HG03520 (cell line): ENCODE measurements around the gene VRK2.
A peak's percentile ranks its signal among the peaks of the same experiment; 100 is the strongest.

Experiments
- ATAC-seq: cut with Tn5 transposase; IDR thresholded peaks from one replicate; pipeline ENCODE4 v1.9.1; 2021; ENCODE audit warnings: mild to moderate bottlenecking, moderate library complexity; ENCODE audit not compliant: unreplicated experiment

VRK2 gene

DNA sequence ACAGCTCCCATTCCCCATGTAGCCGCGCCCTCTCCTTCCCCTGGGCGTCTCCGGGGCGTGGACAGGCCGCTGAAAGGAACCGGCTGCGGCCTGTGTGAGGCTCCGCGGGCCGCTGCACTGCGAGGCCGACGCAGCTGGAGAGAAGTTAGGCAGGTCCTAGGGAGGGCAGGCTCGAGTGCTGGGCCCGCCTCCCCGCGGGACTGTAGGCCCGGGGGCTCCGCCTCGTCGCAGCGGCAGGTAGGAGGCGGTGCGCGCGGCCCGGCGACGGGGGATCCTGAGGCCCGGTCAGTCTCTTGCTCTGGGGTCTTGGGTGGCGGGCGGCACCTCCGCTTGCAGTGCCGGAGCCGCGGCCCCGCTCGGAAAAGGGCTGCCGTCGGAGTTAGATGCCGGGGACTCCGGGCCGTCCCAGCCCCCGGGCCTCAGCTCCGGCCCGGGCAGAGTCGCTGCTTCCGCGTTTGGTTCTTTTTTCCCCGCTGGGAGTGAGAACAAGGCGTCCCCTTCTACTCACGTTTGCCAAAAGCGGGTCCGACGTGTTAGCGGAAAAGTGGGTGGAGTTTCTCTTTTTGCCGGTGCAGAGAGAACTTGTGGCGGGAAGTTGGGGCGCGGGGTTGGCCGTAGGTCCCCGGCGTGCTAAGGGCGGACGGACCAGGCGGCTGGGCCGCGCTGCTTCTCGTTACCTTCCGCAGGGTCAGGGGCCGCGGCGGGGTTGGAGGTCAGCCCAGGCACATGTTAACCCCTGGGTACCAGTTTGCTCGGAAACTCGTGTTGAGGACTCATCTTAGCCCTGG lies at the start of gene VRK2:
Gene VRK2, plus strand, starts transcription at position 222 of the 788 bp plus-strand sequence. CDS start 2,026 bp downstream, outside the sequence.
- peak; percentile 87 for ATAC-seq

DNA sequence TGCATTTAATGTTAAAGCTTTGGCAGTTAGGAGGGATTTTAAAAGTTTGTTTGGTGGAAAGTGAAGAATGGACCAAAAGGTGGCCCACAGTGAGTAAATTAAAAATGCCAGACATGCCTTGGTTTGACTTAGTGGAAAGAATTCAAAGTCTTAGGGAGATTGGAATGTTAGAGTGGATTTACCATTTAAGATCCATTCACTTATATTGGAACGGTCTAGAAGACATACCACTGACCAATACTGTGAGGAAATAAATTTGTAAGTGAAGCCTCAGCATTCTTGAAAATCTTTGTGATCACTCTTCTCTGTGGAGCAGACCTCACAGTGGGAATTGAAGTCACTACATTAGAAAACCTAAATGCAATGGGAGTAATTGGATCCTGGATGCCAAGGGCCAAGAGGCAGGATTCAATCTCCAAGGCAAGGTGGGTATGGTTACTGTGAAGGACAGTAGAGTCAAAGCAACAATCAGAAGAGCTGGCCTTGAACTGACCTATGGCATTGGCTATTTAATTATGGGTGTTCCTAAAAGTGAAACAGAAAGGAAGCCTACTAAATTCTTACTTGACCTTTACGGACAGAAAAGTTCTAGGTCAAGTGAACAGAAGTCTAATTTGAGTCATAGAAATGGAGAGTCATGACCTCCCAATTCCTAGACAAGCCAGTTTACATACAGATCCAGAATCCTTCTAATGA lies 40.2 kb upstream of the VRK2 start:
- ATAC-seq: peak; percentile 71

DNA sequence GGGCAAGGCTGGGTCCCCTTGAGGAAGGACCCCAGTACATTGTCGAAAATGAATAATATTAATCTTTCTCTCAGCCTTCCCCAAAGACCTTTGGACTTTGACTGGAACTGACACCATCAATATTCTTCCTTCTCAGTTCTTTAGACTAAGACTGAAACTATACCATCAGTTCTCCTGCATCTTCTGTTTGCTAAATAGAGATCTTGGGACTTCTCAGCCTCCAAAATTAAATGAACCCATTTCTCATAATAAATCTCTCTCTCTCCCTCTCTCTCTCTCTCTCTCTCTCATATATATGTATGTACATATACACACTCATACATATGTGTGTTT lies 39.7 kb upstream of the VRK2 start:
- ATAC-seq: peak; percentile 33

GRCh38 chr2:58010599-58010998 lies 36.0 kb upstream of the VRK2 start:
- ATAC-seq: no peak

- ATAC-seq: peak; percentile 75
Measured at GRCh38 chr2:58019229-58019628, 27.4 kb upstream of the VRK2 start.

DNA sequence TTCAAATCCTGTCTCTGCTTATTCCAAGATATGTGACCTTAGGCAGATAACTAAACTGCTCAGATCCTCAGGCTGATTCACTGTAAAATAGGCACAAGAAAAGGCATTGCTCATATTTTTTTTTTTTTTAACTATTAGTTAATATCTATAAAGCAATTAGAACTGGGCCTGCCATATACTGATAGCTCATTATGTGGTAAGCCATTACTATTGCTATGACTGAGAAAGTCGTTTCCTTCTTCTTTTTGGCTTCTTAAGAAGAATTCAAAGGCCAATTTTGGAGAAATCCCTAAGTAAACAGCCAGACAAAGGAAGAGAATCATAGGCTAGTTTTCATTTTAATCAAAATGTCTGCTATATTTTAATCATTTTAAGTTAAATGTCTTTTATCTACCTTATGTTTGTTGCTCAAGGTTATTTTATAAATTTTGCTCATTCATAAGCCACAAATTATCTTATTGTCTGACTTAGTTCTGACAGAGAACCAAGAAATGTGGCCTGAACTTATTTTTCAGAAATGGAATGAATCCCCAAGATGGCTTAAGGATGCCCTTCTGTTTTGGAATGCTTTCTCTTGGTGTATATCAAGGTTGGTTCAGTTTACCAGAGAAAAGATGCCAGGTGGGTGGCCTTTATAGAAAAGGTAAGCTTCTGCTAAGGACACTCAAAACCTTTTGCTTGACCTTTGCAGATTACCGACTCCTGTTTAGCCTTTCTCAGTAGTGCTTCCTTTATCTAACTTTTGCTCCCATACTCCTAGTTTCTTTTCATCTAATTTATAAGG lies 21.3 kb upstream of the VRK2 start:
- no peak for ATAC-seq

- ATAC-seq: no peak
Measured at GRCh38 chr2:58027029-58027428, 19.6 kb upstream of the VRK2 start.

DNA sequence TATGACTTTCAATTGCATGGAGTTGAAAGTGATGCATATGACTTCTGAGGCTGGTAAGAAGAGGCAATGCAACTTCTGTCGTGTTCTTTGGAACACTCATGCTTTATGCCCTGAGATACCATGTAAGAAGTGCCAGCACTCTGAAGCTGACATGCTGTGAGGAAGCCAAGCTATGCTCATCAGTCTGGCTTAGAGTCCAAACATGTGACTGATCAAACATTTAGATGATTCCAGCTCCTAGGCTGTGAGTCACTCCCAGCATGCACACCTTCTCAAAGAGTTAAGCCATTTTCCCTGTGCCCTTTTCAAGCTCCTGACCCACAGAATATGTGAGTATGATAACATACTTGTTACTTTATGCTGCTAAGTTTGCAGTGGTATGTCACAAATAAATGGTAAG lies 15.8 kb upstream of the VRK2 start:
- ATAC-seq: no peak

DNA sequence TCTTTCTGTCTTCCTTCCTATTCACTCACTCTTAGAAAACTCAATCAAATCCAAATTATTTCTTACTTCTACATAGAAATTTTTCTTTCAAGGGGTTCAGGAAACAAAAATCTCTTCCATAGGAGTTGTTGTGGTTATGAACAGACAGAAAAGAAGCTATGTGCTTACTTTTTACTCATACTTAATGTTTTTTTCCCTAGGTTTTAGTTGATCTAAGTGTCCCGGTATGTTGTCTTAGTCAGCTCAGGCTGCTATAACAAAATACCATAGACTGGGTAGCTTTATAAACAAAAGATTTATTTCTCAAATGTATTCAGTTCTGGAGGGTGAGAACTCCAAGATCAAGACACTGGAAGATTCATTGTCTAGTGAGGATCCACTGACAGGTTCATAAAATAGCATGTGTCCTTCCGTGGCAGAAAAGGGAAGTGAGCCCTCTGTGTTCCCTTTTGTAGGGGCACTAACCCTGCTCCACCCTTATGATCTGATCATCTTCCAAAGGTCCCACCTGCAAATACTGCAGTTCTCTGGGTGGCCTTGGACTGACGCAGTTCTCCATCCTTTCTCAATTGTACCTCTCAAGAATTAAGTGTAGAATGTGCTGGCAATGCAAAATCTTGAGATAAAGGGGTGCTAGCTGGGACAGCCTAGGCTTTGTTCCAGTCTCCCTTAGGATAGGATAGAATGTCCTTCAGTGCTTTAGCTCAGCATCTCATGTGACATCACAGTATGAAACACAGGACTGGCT lies 14.4 kb upstream of the VRK2 start:
- ATAC-seq: peak; percentile 72

DNA sequence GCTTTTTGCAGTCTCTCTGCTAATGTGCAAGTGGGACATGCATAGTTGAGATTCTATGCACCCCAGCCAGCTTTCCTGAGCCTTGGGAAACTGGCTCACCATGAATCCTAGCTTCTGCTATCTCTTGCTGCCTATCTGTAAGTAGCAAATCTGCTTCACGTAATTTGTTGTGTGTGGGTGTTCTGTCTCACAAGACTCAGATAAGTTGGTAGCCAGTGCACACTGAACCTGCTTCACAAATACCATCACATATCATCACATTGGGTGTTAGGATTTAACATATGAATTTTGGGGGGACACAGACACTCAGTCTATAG lies 13.9 kb upstream of the VRK2 start:
- ATAC-seq: peak; percentile 11

DNA sequence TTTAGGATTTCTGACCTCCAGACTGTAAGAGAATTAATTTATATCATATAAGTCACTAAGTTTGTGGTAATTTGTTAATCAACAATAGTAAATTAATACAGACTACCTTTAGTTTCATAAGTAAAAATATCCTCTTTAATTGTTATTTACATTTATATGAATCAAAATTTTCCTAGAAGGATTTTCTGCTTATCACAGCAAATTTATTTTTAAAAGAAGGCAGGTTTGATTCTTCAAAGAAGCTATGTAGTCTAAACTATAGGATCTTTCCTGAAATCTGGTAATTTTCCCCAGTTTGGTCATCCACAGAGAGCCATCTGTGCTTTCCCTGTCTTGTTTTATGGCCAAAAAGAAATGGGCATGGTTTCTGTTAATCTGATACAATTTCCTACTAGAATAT lies 13.1 kb upstream of the VRK2 start:
- ATAC-seq: no peak

GRCh38 chr2:58035352-58035751 lies 11.3 kb upstream of the VRK2 start:
- ATAC-seq: peak; percentile 57

GRCh38 chr2:58039170-58039611 lies 7.4 kb upstream of the VRK2 start:
- peak; percentile 86 for ATAC-seq

DNA sequence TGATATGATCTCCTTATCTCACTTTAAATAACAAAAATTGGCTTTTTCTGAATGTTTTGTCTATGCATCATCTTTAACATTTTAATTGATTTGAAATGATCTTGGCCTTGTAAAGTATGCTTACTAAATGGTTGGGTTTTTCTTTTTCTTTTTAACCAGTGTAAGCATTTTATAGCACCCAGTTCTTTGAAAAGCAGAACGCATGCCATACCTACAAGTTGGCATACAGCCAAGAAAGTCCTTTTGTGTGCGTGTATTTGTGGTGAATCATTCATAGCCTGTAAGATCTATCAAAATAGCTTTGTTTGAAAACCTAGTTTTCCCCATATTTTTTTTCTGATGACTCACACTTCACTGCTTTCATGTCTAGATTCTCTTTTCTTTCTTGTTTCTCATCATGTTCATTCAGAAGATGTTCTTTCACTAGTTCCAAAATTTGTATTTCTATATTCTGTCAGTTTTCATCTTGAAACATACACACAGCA lies 4.1 kb upstream of the VRK2 start:
- ATAC-seq: no peak

DNA sequence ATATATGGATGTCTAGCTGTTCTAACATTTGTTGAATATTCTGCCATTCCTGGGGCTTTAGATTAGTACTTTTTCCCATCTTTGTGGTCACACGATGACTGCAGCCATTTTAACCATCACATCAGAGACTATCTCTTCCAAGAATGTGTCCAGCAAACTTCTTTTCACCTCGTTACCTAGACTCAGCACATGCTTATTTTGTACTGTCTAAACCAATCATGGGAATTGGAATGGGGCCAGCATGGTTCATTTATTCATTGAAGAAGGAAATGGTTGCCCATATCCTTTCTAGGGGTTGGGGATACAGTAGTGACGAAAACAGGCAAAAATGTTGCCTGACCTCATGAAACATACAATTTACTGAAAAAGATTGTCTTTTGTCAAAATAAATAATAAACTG lies 2.5 kb upstream of the VRK2 start:
- ATAC-seq: no peak

GRCh38 chr2:58045580-58046334 lies 849 bp upstream of the VRK2 start:
- ATAC-seq: no peak

DNA sequence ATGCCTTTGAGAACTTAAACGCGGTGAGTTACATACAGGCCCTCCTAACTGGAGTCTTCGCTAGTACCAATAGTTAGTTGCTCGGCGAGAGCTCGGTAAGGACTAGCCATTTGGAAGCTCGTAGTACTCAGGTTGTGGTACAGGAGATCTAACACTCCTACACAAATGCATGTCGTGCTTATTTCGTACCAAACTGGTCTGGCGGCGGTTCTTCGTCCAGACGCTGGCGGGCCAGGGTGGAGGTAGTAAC lies 346 bp upstream of the VRK2 start:
- ATAC-seq: no peak

DNA sequence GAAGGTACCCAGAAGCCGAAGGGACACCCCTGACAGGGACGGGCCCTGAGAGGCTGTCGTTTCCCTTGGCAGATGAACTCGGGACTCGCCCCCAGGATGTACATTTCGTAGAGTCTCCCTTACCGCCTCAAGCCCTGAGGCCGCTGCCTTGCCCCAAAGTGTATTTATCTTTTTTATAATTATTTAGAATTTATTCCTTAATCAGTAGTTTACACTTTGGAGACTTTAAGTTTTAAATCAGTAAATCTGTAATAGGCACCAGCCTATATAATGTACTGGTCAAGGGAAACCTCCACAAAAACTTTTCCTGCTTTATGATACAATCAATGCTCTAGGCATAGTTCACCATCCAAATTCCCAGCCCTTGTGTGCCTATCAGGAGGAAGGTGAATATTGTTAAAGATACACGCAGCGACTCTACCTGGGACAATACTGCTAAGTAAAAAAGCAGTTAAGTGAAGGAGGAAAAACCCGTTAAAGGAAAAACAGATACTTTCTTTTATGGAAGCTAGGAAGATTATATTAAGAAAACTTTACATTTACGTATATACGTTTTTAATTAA lies 848 bp downstream of the VRK2 start:
- ATAC-seq: peak; percentile 31

DNA sequence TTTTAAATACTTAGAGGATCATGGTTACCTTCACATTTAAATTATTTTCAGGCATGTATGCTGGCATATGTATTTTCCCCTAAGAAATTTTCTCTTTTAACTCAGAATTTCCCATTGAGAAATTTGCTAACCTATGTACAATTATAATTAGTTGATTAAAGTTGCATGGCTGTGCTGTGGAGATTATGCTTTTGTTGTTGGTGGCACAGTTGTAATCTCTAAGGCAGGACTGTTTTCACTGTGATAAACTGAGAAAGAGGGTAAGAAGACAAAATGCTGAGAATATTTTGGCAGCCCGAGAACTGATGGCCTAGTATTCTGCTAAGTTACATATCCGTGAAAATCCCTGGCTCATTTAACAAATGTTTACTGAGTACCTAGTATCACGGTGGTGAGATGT lies 1.4 kb downstream of the VRK2 start:
- ATAC-seq: no peak

GRCh38 chr2:58051445-58051844 lies 4.8 kb downstream of the VRK2 start:
- ATAC-seq: no peak
